ENCODE data around the gene TSHZ2. TPM values are rescaled to one million over a fixed set of nuclear protein-coding genes. Genes with fewer than 3 reads are reported as not detected.

Gene TSHZ2
- total RNA-seq, 1 experiment from 2014 or later, result 0.07 TPM

- H4K20me1 ChIP-seq (ENCODE audit: insufficient read depth), result no peaks in the 10 kb centered on the region
- DNase-seq (ENCODE audit: low read depth, low spot score) (no peak), ATAC-seq (no peak)
- no peak overlapping the region for H3K27ac ChIP-seq (ENCODE audit: low read depth, low read length)
- no peak for TF ChIP-seq EGR1 (IDR thresholded peaks at IDR 0.05; ENCODE audit: low read depth)
- TF ChIP-seq SIN3A (IDR thresholded peaks at IDR 0.05; ENCODE audit: low read depth), result no peak
- TF ChIP-seq CTCF (IDR thresholded peaks at IDR 0.05 in 2 of 3, conservative IDR thresholded peaks at IDR 0.05 in 1 of 3; ENCODE audit: borderline replicate concordance in 1 of 3, insufficient read depth in 1 of 3, low read depth in 2 of 3, low read length in 2 of 3), result no peak
- TF ChIP-seq YY1 (IDR thresholded peaks at IDR 0.05; ENCODE audit: extremely low read depth, insufficient replicate concordance, low read depth, low read length), result no peak
- no peak for TF ChIP-seq ZFX (IDR thresholded peaks at IDR 0.05)
- no peak for TF ChIP-seq JUND (IDR thresholded peaks at IDR 0.05)
- no peak for TF ChIP-seq EZH2phosphoT487 (IDR thresholded peaks at IDR 0.05; ENCODE audit: borderline replicate concordance)
- no peak for TF ChIP-seq ELF1 (IDR thresholded peaks at IDR 0.05; ENCODE audit: borderline replicate concordance, low read depth)
- no peak for TF ChIP-seq POLR2A (IDR thresholded peaks at IDR 0.05; ENCODE audit: borderline replicate concordance, extremely low read depth, insufficient read depth, insufficient read length)
- TF ChIP-seq ZNF274 (IDR thresholded peaks at IDR 0.05; ENCODE audit: low read depth, low read length), result no peak
- no peak for TF ChIP-seq FOSL1 (IDR thresholded peaks at IDR 0.05; ENCODE audit: low read depth)
- no TSS peak for BruUV-seq (replicated peaks)
- POLR2A ChIA-PET, result no interaction called here
- RAD21 ChIA-PET (ENCODE audit: low non-redundant PET in 1 of 2, low total read pairs in 2 of 2, uncharacterized antibody in 2 of 2, unreplicated experiment in 2 of 2), result no interaction called here
- no peaks in the 10 kb centered on the region for H3K9me2 ChIP-seq (ENCODE audit: insufficient read depth)
- H2AFZ ChIP-seq (ENCODE audit: low read depth, low read length, poor library complexity, severe bottlenecking), result no peak overlapping the region
- CTCF ChIA-PET, result no interaction called here
- no peak overlapping the region for H3K4me2 ChIP-seq (ENCODE audit: low read length)
- H3K79me2 ChIP-seq (ENCODE audit: insufficient read depth, low read length), result no peaks in the 10 kb centered on the region
- H3K27me3 ChIP-seq (ENCODE audit: insufficient read depth, low read length), result 0 out of 2 replicates have a peak, but pooled peaks cover 5% of the 10 kb centered on the region
- no peaks in the 10 kb centered on the region for H3K36me3 ChIP-seq (ENCODE audit: control insufficient read depth in 1 of 2, insufficient read depth in 2 of 2, low read length in 2 of 2)
- H3K4me3 ChIP-seq (replicated peaks in 1 of 2; ENCODE audit: low read depth in 1 of 2, low read length in 2 of 2), result no peak overlapping the region
- intact Hi-C loops (cut with micrococcal nuclease), result no loop called here
- no peak overlapping the region for H3K9ac ChIP-seq (ENCODE audit: low read length)
- no peaks in the 10 kb centered on the region for H3K4me1 ChIP-seq (ENCODE audit: control insufficient read depth in 1 of 2, insufficient read depth in 2 of 2, low read length in 2 of 2)
- no peaks in the 10 kb centered on the region for H3K9me3 ChIP-seq (ENCODE audit: control insufficient read depth in 1 of 2, insufficient read depth in 1 of 2, low read depth in 1 of 2, low read length in 2 of 2)
Observed at GRCh38 chr20:53149890-53150205, 177.7 kb downstream of the TSHZ2 start.

GRCh38 chr20:53150532-53150931 is 178.4 kb downstream of the TSHZ2 start:
- Histone ChIP-seq H3K9me3 (ENCODE audit: control insufficient read depth in 1 of 2, insufficient read depth in 1 of 2, low read depth in 1 of 2, low read length in 2 of 2) (no peaks in the 10 kb centered on the region), H3K9me2 (ENCODE audit: insufficient read depth) (no peaks in the 10 kb centered on the region), H3K9ac (ENCODE audit: low read length) (no peak overlapping the region), H2AFZ (ENCODE audit: low read depth, low read length, poor library complexity, severe bottlenecking) (no peak overlapping the region), H3K79me2 (ENCODE audit: insufficient read depth, low read length) (no peaks in the 10 kb centered on the region), H3K27me3 (ENCODE audit: insufficient read depth, low read length) (0 out of 2 replicates have a peak, but pooled peaks cover 5% of the 10 kb centered on the region), H3K4me1 (ENCODE audit: control insufficient read depth in 1 of 2, insufficient read depth in 2 of 2, low read length in 2 of 2) (no peaks in the 10 kb centered on the region), H3K36me3 (ENCODE audit: control insufficient read depth in 1 of 2, insufficient read depth in 2 of 2, low read length in 2 of 2) (no peaks in the 10 kb centered on the region), H3K4me2 (ENCODE audit: low read length) (no peak overlapping the region), H4K20me1 (ENCODE audit: insufficient read depth) (no peaks in the 10 kb centered on the region), H3K4me3 (replicated peaks in 1 of 2; ENCODE audit: low read depth in 1 of 2, low read length in 2 of 2) (no peak overlapping the region), H3K27ac (ENCODE audit: low read depth, low read length) (no peak overlapping the region)
- TF ChIP-seq YY1 (IDR thresholded peaks at IDR 0.05; ENCODE audit: extremely low read depth, insufficient replicate concordance, low read depth, low read length) (no peak), JUND (IDR thresholded peaks at IDR 0.05) (no peak)
- DNase-seq (ENCODE audit: low read depth, low spot score) (no peak), ATAC-seq (no peak)
- CTCF ChIA-PET, result no interaction called here
- no TSS peak for BruUV-seq (replicated peaks)
- RAD21 ChIA-PET (ENCODE audit: low non-redundant PET in 1 of 2, low total read pairs in 2 of 2, uncharacterized antibody in 2 of 2, unreplicated experiment in 2 of 2), result no interaction called here
- POLR2A ChIA-PET, result no interaction called here
- intact Hi-C loops (cut with micrococcal nuclease), result no loop called here

Measured in HCT116 (cell line).